NCI-H146 treated with DMSO at 0.1 percent for 48 hours (cell line): ENCODE data around the gene WAC.

Experiments used
- DNase-seq: peaks from one replicate; lab custom pipeline; 2025; ENCODE audit not compliant: unreplicated experiment; lab: John Stamatoyannopoulos, UW

The WAC gene

DNA sequence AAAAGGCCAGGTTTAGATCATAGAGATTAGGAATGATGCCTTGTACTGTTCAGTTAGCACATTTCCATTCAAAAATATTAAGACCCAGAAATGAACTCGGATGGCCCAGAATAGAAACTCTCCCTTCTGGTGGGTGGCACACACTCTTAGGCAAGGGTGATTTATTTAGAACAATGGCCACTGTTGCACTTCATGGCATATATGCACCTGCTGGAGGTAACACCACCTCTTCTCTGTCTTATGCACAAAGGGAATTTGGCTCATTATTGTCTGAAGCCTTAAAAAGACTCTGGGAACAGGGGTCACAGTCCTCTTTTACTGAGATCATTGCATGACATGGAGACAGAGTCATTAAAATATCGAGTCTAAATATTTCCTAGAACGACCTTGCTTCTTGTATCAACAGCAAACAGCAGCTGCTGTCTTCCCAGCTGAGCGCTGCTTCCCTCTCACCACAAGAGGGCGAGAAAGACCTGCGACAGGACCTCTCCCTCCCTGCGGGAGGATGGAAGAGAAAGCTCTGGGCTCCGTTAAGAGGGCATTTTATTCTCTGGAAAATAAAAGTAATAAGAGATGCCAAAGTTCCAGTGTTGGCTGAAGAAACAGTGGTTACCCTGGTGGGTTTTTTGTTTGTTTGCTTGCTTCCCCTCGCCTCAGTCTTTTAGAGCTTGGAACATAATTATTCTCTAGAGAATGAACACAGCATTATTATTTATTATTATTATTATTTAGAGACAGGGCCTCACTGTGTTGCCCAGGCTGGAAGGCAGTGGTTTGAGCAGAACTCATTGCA, 130.9 kb downstream of the WAC start:
- DNase-seq, result peak; percentile 71

DNA sequence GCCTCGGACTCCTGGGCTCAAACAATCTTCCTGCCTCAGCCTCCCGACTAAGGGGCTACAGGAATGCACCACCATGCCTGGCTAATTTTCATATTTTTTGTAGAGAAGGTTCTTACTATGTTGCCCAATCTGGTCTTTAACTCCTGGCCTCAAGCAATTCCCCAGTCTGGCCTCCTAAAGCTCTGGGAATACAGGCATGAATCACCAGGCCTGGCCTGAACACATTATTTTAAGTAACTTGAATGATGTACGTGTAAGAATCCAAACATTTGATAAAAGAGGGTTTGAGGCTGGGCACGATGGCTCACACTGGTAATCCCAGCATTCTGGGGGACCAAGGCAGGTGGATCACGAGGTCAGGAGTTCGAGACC, 131.4 kb downstream of the WAC start:
- no peak for DNase-seq

GRCh38 chr10:28666751-28667467, 134.0 kb downstream of the WAC start:
- DNase-seq, result no peak

- peak; percentile 79 for DNase-seq
Observed at GRCh38 chr10:28668363-28669226, 135.7 kb downstream of the WAC start.

- DNase-seq, result peak; percentile 30
Observed at GRCh38 chr10:28669227-28670173, 136.6 kb downstream of the WAC start.
